Measurements from ENCODE around the gene TLL1.

TLL1 gene

GRCh38 chr4:165967486-165967885 lies 94.4 kb downstream of the TLL1 start:
- Histone ChIP-seq H3K9me3 (ENCODE audit: low read depth, low read length) (no peaks in the 10 kb centered on the region), H3K27ac (no peak overlapping the region), H3K36me3 (ENCODE audit: insufficient read depth, low read length) (no peaks in the 10 kb centered on the region), H3K4me3 (no peak overlapping the region), H3K9ac (ENCODE audit: insufficient read length) (no peak overlapping the region)
- TF ChIP-seq POLR2AphosphoS5 (IDR thresholded peaks at IDR 0.05; ENCODE audit: borderline replicate concordance, low read depth, low read length): no peak
- TF ChIP-seq EZH2 (IDR thresholded peaks at IDR 0.05): no peak
- TF ChIP-seq FOXP2 (optimal IDR thresholded peaks at IDR 0.05; ENCODE audit: control extremely low read depth, extremely low read length, insufficient read depth): no peak
- DNase-seq (ENCODE audit: low read depth, low spot score): no peak

- Histone ChIP-seq H3K9ac (ENCODE audit: insufficient read length) (no peak overlapping the region), H3K9me3 (ENCODE audit: low read depth, low read length) (no peaks in the 10 kb centered on the region), H3K4me3 (no peak overlapping the region), H3K36me3 (ENCODE audit: insufficient read depth, low read length) (no peaks in the 10 kb centered on the region), H3K27ac (no peak overlapping the region)
- TF ChIP-seq EZH2 (IDR thresholded peaks at IDR 0.05) (no peak), POLR2AphosphoS5 (IDR thresholded peaks at IDR 0.05; ENCODE audit: borderline replicate concordance, low read depth, low read length) (no peak), FOXP2 (optimal IDR thresholded peaks at IDR 0.05; ENCODE audit: control extremely low read depth, extremely low read length, insufficient read depth) (no peak)
- no peak for DNase-seq (ENCODE audit: low read depth, low spot score)
Observed at GRCh38 chr4:165970703-165971420, 97.8 kb downstream of the TLL1 start.

- no peak for DNase-seq (ENCODE audit: low read depth, low spot score)
- no peak overlapping the region for H3K27ac ChIP-seq
- H3K9me3 ChIP-seq (ENCODE audit: low read depth, low read length): no peaks in the 10 kb centered on the region
- no peaks in the 10 kb centered on the region for H3K36me3 ChIP-seq (ENCODE audit: insufficient read depth, low read length)
- H3K4me3 ChIP-seq: no peak overlapping the region
- H3K9ac ChIP-seq (ENCODE audit: insufficient read length): no peak overlapping the region
- no peak for TF ChIP-seq FOXP2 (optimal IDR thresholded peaks at IDR 0.05; ENCODE audit: control extremely low read depth, extremely low read length, insufficient read depth)
Observed at GRCh38 chr4:165971446-165971845, 98.4 kb downstream of the TLL1 start.

GRCh38 chr4:165971933-165972332 lies 98.9 kb downstream of the TLL1 start:
- no peak for TF ChIP-seq FOXP2 (optimal IDR thresholded peaks at IDR 0.05; ENCODE audit: control extremely low read depth, extremely low read length, insufficient read depth)
- no peak for TF ChIP-seq EZH2 (IDR thresholded peaks at IDR 0.05)
- TF ChIP-seq POLR2AphosphoS5 (IDR thresholded peaks at IDR 0.05; ENCODE audit: borderline replicate concordance, low read depth, low read length): no peak
- no peak for DNase-seq (ENCODE audit: low read depth, low spot score)
- H3K36me3 ChIP-seq (ENCODE audit: insufficient read depth, low read length): no peaks in the 10 kb centered on the region
- no peak overlapping the region for H3K4me3 ChIP-seq
- no peak overlapping the region for H3K27ac ChIP-seq
- H3K9ac ChIP-seq (ENCODE audit: insufficient read length): no peak overlapping the region
- no peaks in the 10 kb centered on the region for H3K9me3 ChIP-seq (ENCODE audit: low read depth, low read length)

- Histone ChIP-seq H3K9ac (ENCODE audit: insufficient read length) (no peak overlapping the region), H3K9me3 (ENCODE audit: low read depth, low read length) (no peaks in the 10 kb centered on the region), H3K4me3 (no peak overlapping the region), H3K36me3 (ENCODE audit: insufficient read depth, low read length) (no peaks in the 10 kb centered on the region), H3K27ac (no peak overlapping the region)
- no peak for DNase-seq (ENCODE audit: low read depth, low spot score)
- no peak for TF ChIP-seq POLR2AphosphoS5 (IDR thresholded peaks at IDR 0.05; ENCODE audit: borderline replicate concordance, low read depth, low read length)
- TF ChIP-seq FOXP2 (optimal IDR thresholded peaks at IDR 0.05; ENCODE audit: control extremely low read depth, extremely low read length, insufficient read depth): no peak
- no peak for TF ChIP-seq EZH2 (IDR thresholded peaks at IDR 0.05)
Observed at GRCh38 chr4:165972747-165973146, 99.7 kb downstream of the TLL1 start.

- no peaks in the 10 kb centered on the region for H3K9me3 ChIP-seq (ENCODE audit: low read depth, low read length)
- H3K4me3 ChIP-seq: no peak overlapping the region
- no peaks in the 10 kb centered on the region for H3K36me3 ChIP-seq (ENCODE audit: insufficient read depth, low read length)
- no peak overlapping the region for H3K27ac ChIP-seq
- no peak for DNase-seq (ENCODE audit: low read depth, low spot score)
- no peak overlapping the region for H3K9ac ChIP-seq (ENCODE audit: insufficient read length)
- no peak for TF ChIP-seq FOXP2 (optimal IDR thresholded peaks at IDR 0.05; ENCODE audit: control extremely low read depth, extremely low read length, insufficient read depth)
- TF ChIP-seq EZH2 (IDR thresholded peaks at IDR 0.05): no peak
- no peak for TF ChIP-seq POLR2AphosphoS5 (IDR thresholded peaks at IDR 0.05; ENCODE audit: borderline replicate concordance, low read depth, low read length)
Observed at GRCh38 chr4:165982934-165983333, 109.9 kb downstream of the TLL1 start.

- H3K4me3 ChIP-seq: no peak overlapping the region
- TF ChIP-seq EZH2 (IDR thresholded peaks at IDR 0.05) (no peak), POLR2AphosphoS5 (IDR thresholded peaks at IDR 0.05; ENCODE audit: borderline replicate concordance, low read depth, low read length) (no peak), FOXP2 (optimal IDR thresholded peaks at IDR 0.05; ENCODE audit: control extremely low read depth, extremely low read length, insufficient read depth) (no peak)
- DNase-seq (ENCODE audit: low read depth, low spot score): no peak
- H3K9ac ChIP-seq (ENCODE audit: insufficient read length): no peak overlapping the region
- no peaks in the 10 kb centered on the region for H3K36me3 ChIP-seq (ENCODE audit: insufficient read depth, low read length)
- H3K27ac ChIP-seq: no peak overlapping the region
- H3K9me3 ChIP-seq (ENCODE audit: low read depth, low read length): no peaks in the 10 kb centered on the region
Observed at GRCh38 chr4:165986956-165987698, 114.1 kb downstream of the TLL1 start.

- no peaks in the 10 kb centered on the region for H3K9me3 ChIP-seq (ENCODE audit: low read depth, low read length)
- H3K36me3 ChIP-seq (ENCODE audit: insufficient read depth, low read length): no peaks in the 10 kb centered on the region
- DNase-seq (ENCODE audit: low read depth, low spot score): no peak
- H3K27ac ChIP-seq: peak overlapping the region; percentile 15; the same call in 1 of the 2 replicates
- no peak overlapping the region for H3K4me3 ChIP-seq
- TF ChIP-seq EZH2 (IDR thresholded peaks at IDR 0.05) (no peak), POLR2AphosphoS5 (IDR thresholded peaks at IDR 0.05; ENCODE audit: borderline replicate concordance, low read depth, low read length) (no peak), FOXP2 (optimal IDR thresholded peaks at IDR 0.05; ENCODE audit: control extremely low read depth, extremely low read length, insufficient read depth) (no peak)
- H3K9ac ChIP-seq (ENCODE audit: insufficient read length): no peak overlapping the region
Observed at GRCh38 chr4:165991325-165992180, 118.5 kb downstream of the TLL1 start.
